A204.1 (cell line): ENCODE data around the gene SMAD9.

Experiments
- FAIRE-seq: peaks from 2 replicates; lab custom pipeline; 2012; peaks lifted over from hg19 to GRCh38; lab: Jason Lieb, UNC

SMAD9 gene

DNA sequence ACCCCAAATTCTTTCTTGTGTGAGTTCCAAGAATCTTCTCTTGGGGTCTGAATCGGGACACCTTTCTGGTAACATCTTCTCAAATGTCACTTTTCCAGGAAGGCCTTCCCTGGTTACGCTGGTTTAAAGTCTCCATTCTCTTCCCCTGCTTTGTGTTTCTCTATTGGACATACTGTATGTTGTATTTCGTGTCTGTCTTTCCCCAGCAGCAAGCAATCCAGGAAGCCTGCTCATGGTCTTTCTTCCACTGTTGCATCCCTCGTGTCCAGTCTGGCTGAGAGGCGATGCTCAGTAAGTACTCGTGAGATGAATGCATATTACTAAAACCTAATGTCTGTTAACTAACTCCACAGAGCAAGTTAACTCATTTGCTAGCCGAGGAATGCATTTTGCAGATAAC lies 57.3 kb downstream of the SMAD9 start:
- no peak for FAIRE-seq

DNA sequence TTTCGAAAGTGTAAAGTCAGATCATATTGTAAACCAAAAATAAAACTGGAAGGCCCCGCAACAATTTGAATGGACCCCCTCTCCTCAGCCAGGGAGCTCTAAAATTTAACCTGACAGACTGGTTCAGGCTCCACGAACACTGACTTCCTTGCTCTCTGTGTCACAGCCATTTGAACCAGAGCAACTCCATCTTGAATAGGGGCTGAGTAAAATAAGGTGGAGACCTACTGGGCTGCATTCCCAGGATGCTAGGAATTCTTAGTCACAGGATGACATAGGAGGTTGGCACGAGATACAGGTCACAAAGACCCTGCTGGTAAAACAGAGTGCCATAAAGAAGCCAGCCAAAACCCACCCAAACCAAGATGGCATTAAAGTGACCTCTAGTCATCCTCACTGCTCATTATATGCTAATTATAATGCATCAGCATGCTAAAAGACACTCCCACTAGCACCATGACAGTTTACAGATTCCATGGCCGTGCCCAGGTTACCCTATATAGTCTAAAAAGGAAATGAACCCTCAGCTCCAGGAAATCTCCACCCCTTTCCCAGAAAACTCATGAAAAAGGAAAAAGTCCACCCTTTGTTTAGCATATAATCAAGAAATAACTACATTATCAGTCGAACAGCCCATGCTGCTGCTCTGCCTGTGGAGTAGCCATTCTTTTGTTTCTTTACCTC lies 57.9 kb downstream of the SMAD9 start:
- FAIRE-seq: no peak

GRCh38 chr13:36859259-36859658 lies 60.8 kb downstream of the SMAD9 start:
- no peak for FAIRE-seq

- no peak for FAIRE-seq
These were observed 61.7 kb downstream of the SMAD9 start for GRCh38 chr13:36858290-36858689.

- FAIRE-seq: no peak
These were observed 62.8 kb downstream of the SMAD9 start for GRCh38 chr13:36857253-36857652.

- FAIRE-seq: no peak
These were observed 69.1 kb downstream of the SMAD9 start for GRCh38 chr13:36850790-36851438.

GRCh38 chr13:36848199-36848982 lies 71.6 kb downstream of the SMAD9 start:
- FAIRE-seq: no peak

GRCh38 chr13:36847606-36848005 lies 72.4 kb downstream of the SMAD9 start:
- FAIRE-seq: no peak

DNA sequence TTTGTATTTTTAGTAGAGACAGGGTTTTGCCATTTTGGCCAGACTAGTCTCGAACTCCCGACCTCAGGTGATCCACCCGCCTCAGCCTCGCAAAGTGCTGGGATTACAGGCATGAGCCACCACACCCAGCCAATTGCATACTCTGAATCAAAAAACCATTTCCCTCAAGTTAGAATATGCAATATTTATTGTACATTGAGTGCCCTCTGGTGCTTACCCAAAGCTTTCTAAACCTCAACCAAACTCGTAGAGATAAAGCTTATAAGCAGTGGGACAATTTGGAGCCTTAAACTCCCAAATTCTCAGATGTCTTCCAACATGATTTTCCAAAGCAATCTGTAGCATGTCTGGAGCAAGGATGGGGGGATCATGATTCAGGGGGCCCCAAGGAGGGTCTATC lies 78.6 kb downstream of the SMAD9 start:
- no peak for FAIRE-seq

- FAIRE-seq: no peak
These were observed 79.3 kb downstream of the SMAD9 start for GRCh38 chr13:36840718-36841250.

DNA sequence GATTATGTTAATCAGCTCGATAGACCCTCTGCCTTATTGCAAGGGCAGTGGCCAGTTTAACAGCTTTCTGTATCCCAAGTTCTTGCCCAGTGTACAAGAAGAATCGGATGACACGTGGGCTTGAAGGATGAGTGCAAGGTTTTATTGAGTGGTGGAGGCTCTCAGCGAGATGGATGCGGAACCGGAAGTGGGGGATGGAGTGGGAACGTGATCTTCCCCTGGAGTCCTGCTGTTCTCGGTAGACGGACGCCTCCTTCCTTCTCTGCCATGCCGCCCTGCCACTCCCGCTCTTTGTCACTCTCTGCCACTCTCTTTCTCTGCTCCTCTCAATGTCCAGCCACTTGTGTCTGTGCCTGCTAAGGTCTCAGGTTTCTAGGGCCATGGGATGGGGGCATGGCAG lies 80.1 kb downstream of the SMAD9 start:
- FAIRE-seq: no peak

GRCh38 chr13:36839281-36839680 lies 80.8 kb downstream of the SMAD9 start:
- no peak for FAIRE-seq

DNA sequence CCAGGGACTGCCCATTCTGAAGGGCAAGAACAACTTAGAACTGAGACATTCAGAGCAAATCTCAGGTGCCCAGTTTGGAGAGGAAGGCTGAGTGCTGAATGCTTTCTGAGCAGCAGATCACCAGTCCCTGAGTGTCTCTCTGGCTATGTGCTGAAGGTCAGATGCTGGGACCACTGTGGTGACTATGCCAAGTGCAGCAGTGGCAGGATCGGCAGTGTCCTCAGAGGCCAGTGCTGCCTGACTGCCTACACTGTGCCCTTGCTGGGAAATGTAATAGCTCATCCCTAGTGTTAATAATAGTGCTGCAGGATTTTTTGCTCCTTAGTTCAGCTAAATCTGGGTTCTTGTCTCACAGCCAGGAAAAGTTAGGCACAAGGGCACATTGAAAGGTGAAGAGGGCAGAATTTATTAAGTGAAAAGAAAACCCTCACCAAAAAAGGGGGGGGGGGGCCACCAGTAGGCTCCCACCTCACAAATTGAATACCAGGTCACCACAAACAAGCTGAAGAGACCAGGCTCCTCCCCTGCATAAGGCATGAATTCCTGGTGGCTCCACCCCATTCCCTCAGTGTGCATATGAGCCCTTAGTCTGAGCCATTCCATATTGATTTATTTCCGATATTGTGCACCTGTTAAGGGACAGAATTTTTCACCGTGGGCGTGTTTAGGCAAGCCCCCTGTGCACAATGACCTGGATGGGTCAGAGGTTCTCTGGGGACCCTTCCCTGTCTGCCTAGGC lies 82.5 kb downstream of the SMAD9 start:
- FAIRE-seq: no peak

- no peak for FAIRE-seq
These were observed 85.7 kb downstream of the SMAD9 start for GRCh38 chr13:36834299-36834698.

DNA sequence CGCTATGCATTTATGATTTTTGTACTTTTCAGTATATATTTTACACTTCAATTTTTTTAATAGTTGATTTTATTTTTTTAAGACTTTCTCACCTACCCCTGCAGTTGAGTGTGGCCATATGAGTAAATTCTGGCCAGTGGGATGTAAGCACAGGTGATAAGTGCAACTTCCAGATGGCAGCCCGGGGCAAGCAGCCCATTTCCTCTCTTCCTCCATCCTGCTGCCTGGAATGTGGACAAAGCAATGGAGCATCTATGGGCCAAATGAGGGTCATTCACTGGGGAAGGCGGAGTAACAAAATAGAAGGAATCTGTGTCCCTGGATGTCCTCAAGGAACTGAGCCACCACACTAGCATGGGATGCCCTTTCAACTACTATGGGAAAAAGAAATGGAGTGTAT lies 88.7 kb downstream of the SMAD9 start:
- no peak for FAIRE-seq

GRCh38 chr13:36829753-36830152 lies 90.3 kb downstream of the SMAD9 start:
- no peak for FAIRE-seq

DNA sequence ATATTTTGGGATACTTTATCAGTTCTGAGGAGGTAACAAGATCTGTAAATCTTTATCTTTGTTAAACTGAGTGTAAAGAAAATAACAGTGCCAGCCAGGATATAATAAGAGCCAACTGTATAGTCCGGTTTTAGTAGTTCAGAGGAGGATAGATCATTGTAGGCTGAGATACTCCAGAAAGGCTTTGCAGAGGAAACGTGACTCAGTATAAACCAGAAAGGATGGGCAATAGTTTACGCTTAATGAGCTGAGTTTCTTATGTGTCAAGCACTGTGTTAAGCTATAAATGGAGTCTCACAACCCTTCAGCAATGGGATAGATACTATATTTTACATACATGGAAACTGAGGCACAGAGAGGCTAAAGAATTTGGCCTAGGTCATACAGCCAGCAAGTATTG lies 97.3 kb downstream of the SMAD9 start:
- no peak for FAIRE-seq

- FAIRE-seq: no peak
These were observed 99.8 kb downstream of the SMAD9 start for GRCh38 chr13:36820222-36820621.

DNA sequence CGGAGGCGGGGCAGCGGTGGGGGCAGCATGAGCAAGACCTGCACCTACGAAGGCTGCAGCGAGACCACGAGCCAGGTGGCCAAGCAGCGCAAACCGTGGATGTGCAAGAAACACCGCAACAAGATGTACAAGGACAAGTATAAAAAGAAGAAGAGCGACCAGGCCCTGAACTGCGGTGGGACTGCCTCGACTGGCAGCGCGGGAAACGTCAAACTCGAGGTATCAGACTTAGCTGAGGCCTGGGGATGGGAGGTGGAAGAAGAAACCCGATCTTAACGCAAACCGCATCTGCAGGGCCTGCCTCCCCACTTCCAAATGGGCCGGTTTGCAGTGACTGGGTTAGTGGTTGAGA lies 100.3 kb downstream of the SMAD9 start:
- no peak for FAIRE-seq

- no peak for FAIRE-seq
These were observed 101.0 kb downstream of the SMAD9 start, which contains the start of gene RFXAP for GRCh38 chr13:36818804-36819738. RFXAP (plus strand) TSS chr13:36819222; CDS start chr13:36819358, 136 bp downstream.
